ENCODE results near the gene VSIG8. TPM values are rescaled to one million over a fixed set of nuclear protein-coding genes. Genes with fewer than 3 reads are reported as not detected.

The VSIG8 gene
- total and polyA plus RNA-seq, 2 of the 8 experiments (the other 6 are each of a cell fraction or from before 2014, with no cell fraction given), result not detected

- no peak within 1 kb of the TSS for H3K4me3 ChIP-seq (ENCODE audit: extremely low read depth in 1 of 4, insufficient read depth in 2 of 4, low read depth in 3 of 4, low read length in 4 of 4)
- no peak within 1 kb of the TSS for H3K56ac ChIP-seq (replicated peaks; ENCODE audit: insufficient read length, low read depth, low read length)
- no peak within 1 kb of the TSS for H3K27ac ChIP-seq (ENCODE audit: low read depth, low read length)
- H2AK5ac ChIP-seq (ENCODE audit: low read depth, low read length), result no peak within 1 kb of the TSS
- no peak within 1 kb of the TSS for H3K23ac ChIP-seq (ENCODE audit: insufficient read length)
- DNase-seq (ENCODE audit: low read depth in 1 of 2, low spot score in 2 of 2) (no peak), FAIRE-seq (no peak)
- H3K36me3 ChIP-seq (ENCODE audit: control insufficient read depth in 2 of 4, insufficient read depth in 4 of 4, low read length in 3 of 4), result no peaks in the 10 kb centered on the region
- no peak within 1 kb of the TSS for H3K4me2 ChIP-seq (ENCODE audit: insufficient read depth in 1 of 2, low read depth in 2 of 2, low read length in 2 of 2)
- ChIA-PET CTCF (ENCODE audit: partially characterized antibody) (interaction anchor here (0.9 to 11.2 kb wide), 7 partner anchors 12 to 181 kb away, joined by 3 to 175 read pairs (median 5); partner anchors contain the start of gene FCRL6), POLR2A (ENCODE audit: partially characterized antibody) (no interaction called here)
- H3K23me2 ChIP-seq (ENCODE audit: low read depth, low read length), result no peaks in the 10 kb centered on the region
- H3K79me1 ChIP-seq (ENCODE audit: low read depth, low read length), result no peaks in the 10 kb centered on the region
- H2BK20ac ChIP-seq (ENCODE audit: low read length), result no peak within 1 kb of the TSS
- no peak within 1 kb of the TSS for H3K18ac ChIP-seq (ENCODE audit: extremely low read depth, low read length)
- no peak within 1 kb of the TSS for H4K8ac ChIP-seq (ENCODE audit: extremely low read depth, insufficient read depth, low read length)
- H3K79me2 ChIP-seq (ENCODE audit: control insufficient read depth in 1 of 2, insufficient read depth in 2 of 2, low read length in 2 of 2), result no peaks in the 10 kb centered on the region
- H3K4ac ChIP-seq (replicated peaks; ENCODE audit: insufficient read length, low read depth, low read length), result no peak within 1 kb of the TSS
- no peaks in the 10 kb centered on the region; a peak in 1 of 7 replicates for H3K27me3 ChIP-seq (replicated peaks in 1 of 4; ENCODE audit: control insufficient read depth in 3 of 4, extremely low read depth in 1 of 4, insufficient read depth in 3 of 4, low read length in 3 of 4)
- no peak within 1 kb of the TSS for H2BK15ac ChIP-seq (ENCODE audit: low read length)
- H4K20me1 ChIP-seq (replicated peaks in 1 of 2; ENCODE audit: control insufficient read depth in 1 of 2, insufficient read depth in 2 of 2, low read length in 2 of 2), result no peaks in the 10 kb centered on the region
- H3K9me3 ChIP-seq (ENCODE audit: insufficient read depth in 2 of 2, low read depth in 1 of 2, low read length in 1 of 2), result no peaks in the 10 kb centered on the region
- no peak within 1 kb of the TSS for H4K5ac ChIP-seq (ENCODE audit: insufficient read length, low read depth, low read length)
- no peak within 1 kb of the TSS for H3K9ac ChIP-seq (replicated peaks in 1 of 4; ENCODE audit: extremely low read depth in 1 of 4, low read depth in 3 of 4, low read length in 3 of 4)
- no peak within 1 kb of the TSS for H4K91ac ChIP-seq (replicated peaks; ENCODE audit: insufficient read length, low read length)
- WGBS, 2 experiments (ENCODE audit: extremely low coverage in 1 of 2, insufficient coverage in 1 of 2, insufficient read length in 1 of 2, insufficient replicate concordance in 2 of 2, low coverage in 1 of 2, low lambda C conversion rate in 2 of 2, missing lambda C conversion rate in 1 of 2), result 84% methylated on average over 10 of the region's 11 CpGs; no CpG with 5 or more reads in 1 of the 2 experiments
- no peak within 1 kb of the TSS for H2BK12ac ChIP-seq (ENCODE audit: low read depth, low read length)
- H3K14ac ChIP-seq (ENCODE audit: insufficient read length), result no peak within 1 kb of the TSS
- 0 out of 7 replicates have a peak, but pooled peaks cover 0 to 3% (median under 1%) of the 10 kb centered on the region in 4 experiments for H3K4me1 ChIP-seq (replicated peaks in 1 of 4; ENCODE audit: control insufficient read depth in 3 of 4, insufficient read depth in 4 of 4, low read length in 3 of 4)
- H2BK120ac ChIP-seq (replicated peaks; ENCODE audit: low read depth, low read length), result no peak within 1 kb of the TSS
- no peak within 1 kb of the TSS for H2BK5ac ChIP-seq (ENCODE audit: low read depth, low read length)
- no peak within 1 kb of the TSS for H2AFZ ChIP-seq (ENCODE audit: low read length)
- TF ChIP-seq SP1 (IDR thresholded peaks at IDR 0.05; ENCODE audit: low read depth, low read length) (no peak), RBBP5 (IDR thresholded peaks at IDR 0.05; ENCODE audit: borderline replicate concordance, low read depth, low read length) (no peak), TCF12 (IDR thresholded peaks at IDR 0.05; ENCODE audit: low read depth, low read length) (no peak), RFX5 (IDR thresholded peaks at IDR 0.05; ENCODE audit: borderline replicate concordance, low read depth, low read length) (no peak), SP2 (IDR thresholded peaks at IDR 0.05; ENCODE audit: low read length) (no peak), CBX5 (IDR thresholded peaks at IDR 0.05; ENCODE audit: low read depth, low read length) (no peak), KDM4A (IDR thresholded peaks at IDR 0.05; ENCODE audit: low read depth, low read length, severe bottlenecking) (no peak), CEBPB (IDR thresholded peaks at IDR 0.05; ENCODE audit: low read depth, low read length) (no peak), GABPA (IDR thresholded peaks at IDR 0.05; ENCODE audit: borderline replicate concordance, insufficient read depth, low read length) (no peak), POU5F1 (IDR thresholded peaks at IDR 0.05; ENCODE audit: low read depth, low read length) (no peak), CBX8 (IDR thresholded peaks at IDR 0.05; ENCODE audit: borderline replicate concordance, low read depth, low read length) (no peak), RNF2 (IDR thresholded peaks at IDR 0.05; ENCODE audit: borderline replicate concordance, low read depth, low read length, missing control alignments, poor library complexity, severe bottlenecking) (no peak), SUZ12 (IDR thresholded peaks at IDR 0.05; ENCODE audit: low read length) (no peak)
Measured at GRCh38 chr1:159826441-159827101, 35.9 kb downstream of the VSIG8 start, which contains the start of gene SLAMF8. SLAMF8 (plus strand) TSS chr1:159826873; CDS start chr1:159826899, 26 bp downstream.
